ENCODE results near the gene EML4. TPM values are rescaled to one million over a fixed set of nuclear protein-coding genes. Genes with fewer than 3 reads are reported as not detected.

The EML4 gene
- total RNA-seq, 1 experiment from 2014 or later = 128 TPM

DNA sequence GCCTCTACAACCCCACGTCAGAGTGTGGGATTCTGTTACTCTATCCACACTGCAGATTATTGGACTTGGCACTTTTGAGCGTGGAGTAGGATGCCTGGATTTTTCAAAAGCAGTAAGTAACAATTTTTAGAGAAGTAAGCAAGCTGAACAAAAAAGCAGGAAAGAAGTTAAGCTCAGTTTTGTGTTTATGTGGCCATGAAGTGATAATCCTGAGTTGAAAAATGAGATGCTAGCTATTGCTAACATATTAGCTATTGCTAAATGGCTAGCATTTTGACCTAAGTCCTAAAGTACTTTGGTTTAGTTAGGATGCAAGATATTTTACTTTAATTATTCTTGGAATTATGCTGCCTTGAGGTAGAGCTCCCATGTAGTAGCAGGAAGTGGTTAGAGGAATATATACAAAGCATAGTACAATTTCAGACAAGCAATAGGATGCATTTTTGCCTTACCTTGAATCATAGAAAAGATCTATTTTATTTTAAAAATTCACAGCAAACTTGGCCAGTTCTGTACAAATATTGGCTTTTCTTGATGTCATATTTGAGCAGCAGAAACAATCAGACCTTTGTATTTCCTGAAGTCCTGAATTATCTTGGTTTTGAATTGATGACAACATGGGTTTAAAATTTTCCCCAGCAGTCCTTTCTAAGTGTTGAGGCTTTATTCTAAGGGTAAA lies 117.3 kb downstream of the EML4 start:
- Histone ChIP-seq H3K9me3 (replicated peaks) (no peaks in the 10 kb centered on the region), H3K36me3 (peaks cover 53% of the 10 kb centered on the region), H3K27me3 (no peaks in the 10 kb centered on the region), H3K27ac (no peak overlapping the region), H3K4me1 (no peaks in the 10 kb centered on the region), H3K4me3 (no peak overlapping the region)
- no peak for DNase-seq

DNA sequence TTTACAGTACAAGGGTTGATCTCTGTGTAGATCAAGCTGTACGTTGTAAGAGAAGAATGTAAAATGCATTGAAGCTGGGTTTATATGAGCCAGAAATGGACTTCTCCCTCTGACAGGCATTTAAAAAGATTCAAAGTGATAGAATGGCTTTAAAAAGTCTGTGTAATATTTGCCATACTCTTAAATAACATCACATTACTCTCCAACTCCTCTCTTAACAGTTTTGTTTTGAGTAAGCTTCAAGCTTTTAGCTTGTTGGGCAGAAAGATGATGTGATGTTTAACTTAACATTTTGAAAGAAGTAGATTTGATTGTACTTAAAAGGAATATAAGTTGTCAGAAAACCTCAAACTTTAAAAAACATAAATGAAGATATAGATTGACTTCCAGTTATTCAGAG lies 119.7 kb downstream of the EML4 start:
- H3K4me3 ChIP-seq = no peak overlapping the region
- peaks cover 53% of the 10 kb centered on the region for H3K36me3 ChIP-seq

DNA sequence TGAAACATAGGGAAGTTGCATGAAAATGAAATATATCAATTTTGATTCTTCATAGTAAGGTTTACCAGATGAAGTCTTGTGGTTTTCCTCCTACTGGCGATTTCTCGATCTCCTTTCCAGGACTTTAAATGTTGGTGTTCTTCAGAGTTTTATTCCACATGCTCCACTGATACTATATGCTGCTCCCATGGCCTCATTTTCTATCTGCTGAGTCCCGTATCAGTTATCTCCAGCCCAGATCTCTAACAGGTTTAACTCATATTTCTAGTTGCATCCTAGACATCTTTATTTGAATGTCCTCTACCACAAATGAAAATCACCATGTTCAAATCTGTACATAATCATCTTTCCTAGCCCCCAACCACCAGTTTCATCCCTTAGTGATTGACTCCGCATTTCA lies 120.1 kb downstream of the EML4 start:
- DNase-seq = no peak
- no peaks in the 10 kb centered on the region for H3K4me1 ChIP-seq
- H3K4me3 ChIP-seq = no peak overlapping the region
- no peak overlapping the region for H3K27ac ChIP-seq
- no peaks in the 10 kb centered on the region for H3K27me3 ChIP-seq
- H3K9me3 ChIP-seq (replicated peaks) = no peaks in the 10 kb centered on the region
- peaks cover 57% of the 10 kb centered on the region for H3K36me3 ChIP-seq

More for the DNA sequence above, 119.7 kb downstream of the EML4 start:
- Histone ChIP-seq H3K27ac (no peak overlapping the region), H3K27me3 (no peaks in the 10 kb centered on the region), H3K4me1 (no peaks in the 10 kb centered on the region), H3K9me3 (replicated peaks) (no peaks in the 10 kb centered on the region)
- DNase-seq = no peak

DNA sequence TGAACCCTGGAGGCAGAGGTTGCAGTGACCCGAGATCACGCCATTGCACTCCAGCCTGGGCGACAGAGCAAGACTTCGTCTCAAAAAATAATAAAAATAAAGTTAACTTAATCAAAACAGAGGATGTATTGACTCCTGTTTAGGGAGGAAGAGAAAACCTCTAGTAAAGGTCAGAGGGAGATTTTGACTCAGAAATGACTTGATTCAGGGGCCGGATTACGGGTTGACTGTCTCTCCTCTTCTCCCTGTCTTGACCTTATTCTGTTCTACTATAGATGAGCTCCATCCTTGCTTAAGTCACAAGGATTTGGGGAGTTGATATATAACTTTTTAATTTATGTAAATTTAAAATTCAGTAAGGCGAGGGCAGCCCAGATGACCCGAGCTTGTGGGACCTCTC lies 120.9 kb downstream of the EML4 start:
- H3K36me3 ChIP-seq = peaks cover 54% of the 10 kb centered on the region
- H3K9me3 ChIP-seq (replicated peaks) = no peaks in the 10 kb centered on the region
- no peak overlapping the region for H3K27ac ChIP-seq
- H3K27me3 ChIP-seq = no peaks in the 10 kb centered on the region
- H3K4me3 ChIP-seq = no peak overlapping the region
- DNase-seq = no peak
- H3K4me1 ChIP-seq = no peaks in the 10 kb centered on the region

DNA sequence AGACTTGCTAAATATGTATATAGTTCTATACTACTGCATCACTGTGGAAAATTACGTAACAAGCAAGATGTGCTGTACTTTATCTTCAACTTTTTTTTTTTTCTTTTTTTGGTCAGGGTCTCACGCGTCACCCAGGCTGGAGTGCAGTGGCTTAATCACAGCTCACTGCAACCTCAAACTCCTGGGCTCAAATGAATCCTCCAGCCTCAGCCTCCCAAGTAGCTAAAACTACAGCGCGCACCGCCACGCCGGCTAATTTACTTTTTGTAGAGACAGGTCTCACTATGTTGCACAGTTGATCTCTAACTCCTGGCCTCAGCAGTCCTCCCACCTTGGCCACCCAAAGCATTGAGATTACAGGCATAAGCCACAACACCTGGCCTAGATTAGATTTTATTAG lies 123.9 kb downstream of the EML4 start:
- H3K4me1 ChIP-seq = no peaks in the 10 kb centered on the region
- H3K27ac ChIP-seq = no peak overlapping the region
- H3K27me3 ChIP-seq = no peaks in the 10 kb centered on the region
- H3K9me3 ChIP-seq (replicated peaks) = no peaks in the 10 kb centered on the region
- no peak for DNase-seq
- H3K36me3 ChIP-seq = peaks cover 62% of the 10 kb centered on the region
- H3K4me3 ChIP-seq = no peak overlapping the region

DNA sequence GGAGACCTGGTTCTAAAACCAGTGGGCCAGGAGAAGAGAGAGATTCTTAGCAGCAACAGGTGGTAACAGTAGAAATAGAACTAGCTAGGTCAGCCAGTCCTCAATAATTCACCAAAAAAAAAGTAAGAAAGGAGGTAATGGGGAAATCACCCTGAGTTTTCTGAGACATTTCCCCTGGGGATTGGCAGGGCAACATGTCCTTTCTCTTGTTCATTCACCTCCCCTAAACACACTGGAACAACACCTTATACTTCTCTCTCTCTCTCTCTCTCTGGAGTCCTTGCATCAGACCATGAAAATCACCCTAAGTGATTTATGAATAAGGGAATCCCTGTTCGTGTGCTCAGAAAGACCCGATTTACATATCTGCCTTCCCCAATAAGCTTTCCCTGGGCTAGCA lies 127.1 kb downstream of the EML4 start:
- Histone ChIP-seq H3K4me1 (no peaks in the 10 kb centered on the region), H3K9me3 (replicated peaks) (no peaks in the 10 kb centered on the region), H3K27me3 (no peaks in the 10 kb centered on the region), H3K27ac (no peak overlapping the region), H3K36me3 (peaks cover 60% of the 10 kb centered on the region), H3K4me3 (no peak overlapping the region)
- DNase-seq = no peak

DNA sequence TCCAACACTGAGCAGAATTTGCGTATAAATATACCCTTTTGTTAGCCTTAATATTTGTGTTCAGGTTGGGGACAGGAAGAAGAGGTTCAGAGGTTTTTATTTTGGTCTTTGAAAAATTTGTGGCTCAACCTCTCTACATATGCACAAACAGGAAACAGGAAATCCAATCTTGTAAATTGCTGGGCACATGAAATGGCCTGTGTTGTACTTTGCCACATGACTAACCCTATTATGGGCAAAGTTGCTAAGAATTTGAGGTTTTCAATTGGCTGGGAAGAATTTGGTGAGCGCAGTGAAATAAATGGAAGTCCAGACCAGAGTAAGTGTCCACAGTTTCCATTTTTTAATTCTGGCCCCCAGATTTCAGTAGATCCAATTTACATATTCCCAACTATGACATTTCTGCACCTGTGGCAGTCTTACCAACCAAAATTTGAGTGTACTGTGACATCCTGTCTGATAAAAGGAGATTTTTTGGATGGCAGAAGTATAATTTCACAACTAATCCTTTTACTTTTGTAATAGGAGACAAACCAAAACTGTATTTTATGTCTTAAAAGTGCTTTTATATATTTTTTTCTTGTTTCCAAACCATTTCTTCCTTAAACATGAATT lies 128.3 kb downstream of the EML4 start:
- no peaks in the 10 kb centered on the region for H3K9me3 ChIP-seq (replicated peaks)
- no peaks in the 10 kb centered on the region for H3K27me3 ChIP-seq
- no peaks in the 10 kb centered on the region for H3K4me1 ChIP-seq
- H3K27ac ChIP-seq = no peak overlapping the region
- no peak for DNase-seq
- peaks cover 65% of the 10 kb centered on the region for H3K36me3 ChIP-seq
- no peak overlapping the region for H3K4me3 ChIP-seq

DNA sequence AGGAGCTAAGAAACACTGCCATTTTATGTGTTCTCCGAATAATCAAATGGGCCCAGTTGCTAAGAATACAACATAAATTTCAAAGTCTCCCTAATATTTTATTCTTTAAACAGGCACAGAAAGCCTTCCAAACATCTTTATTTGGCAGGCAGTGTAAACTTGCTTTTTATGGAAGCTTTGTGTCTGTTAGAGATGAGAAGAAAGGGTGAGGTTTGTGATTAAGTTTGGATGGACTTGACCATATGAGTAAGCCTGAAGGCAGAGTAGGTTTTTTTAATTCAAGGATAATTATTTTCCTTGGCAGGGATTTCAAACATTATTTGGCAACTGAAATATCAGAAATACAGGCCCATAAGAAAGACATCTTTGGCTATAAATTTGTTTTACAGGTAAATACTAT lies 129.0 kb downstream of the EML4 start:
- Histone ChIP-seq H3K27ac (no peak overlapping the region), H3K27me3 (no peaks in the 10 kb centered on the region), H3K36me3 (peaks cover 63% of the 10 kb centered on the region), H3K4me1 (no peaks in the 10 kb centered on the region), H3K9me3 (replicated peaks) (no peaks in the 10 kb centered on the region), H3K4me3 (no peak overlapping the region)
- DNase-seq = no peak

DNA sequence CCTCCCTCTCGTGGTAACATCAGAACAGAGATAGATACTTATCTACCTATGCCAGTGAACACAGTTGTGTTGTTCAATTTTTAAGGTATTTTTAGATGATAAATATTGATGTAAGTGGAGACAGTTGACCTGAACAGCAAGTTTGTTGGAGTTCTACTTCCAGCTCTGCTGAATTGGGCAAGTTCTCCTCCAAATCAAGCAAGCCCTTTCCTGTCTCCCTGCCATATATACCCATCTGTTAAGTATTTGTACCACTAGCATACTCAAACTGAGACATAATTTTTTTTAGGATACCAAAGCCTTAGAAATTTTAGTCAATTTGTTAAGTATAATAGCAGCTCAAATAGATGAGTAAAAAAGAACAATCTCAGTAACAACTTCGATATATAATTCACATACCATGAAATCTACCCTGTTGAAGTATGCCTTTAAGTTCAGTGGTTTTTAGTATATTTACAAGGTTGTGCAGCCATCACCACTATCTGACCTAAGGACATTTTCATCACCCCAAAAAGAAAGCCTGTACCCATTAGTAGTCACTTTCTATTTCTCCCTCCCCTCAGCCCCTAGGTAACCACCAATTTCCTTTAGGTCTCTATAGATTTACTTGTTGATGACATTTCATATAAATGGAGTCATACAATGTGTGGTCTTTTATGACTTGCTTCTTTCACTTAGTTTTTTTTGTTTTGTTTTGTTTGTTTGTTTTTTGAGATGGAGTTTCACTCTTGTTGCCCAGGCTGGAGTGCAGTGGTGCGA lies 130.0 kb downstream of the EML4 start:
- no peaks in the 10 kb centered on the region for H3K4me1 ChIP-seq
- no peak overlapping the region for H3K27ac ChIP-seq
- H3K36me3 ChIP-seq = peaks cover 64% of the 10 kb centered on the region
- H3K27me3 ChIP-seq = no peaks in the 10 kb centered on the region
- no peak for DNase-seq
- H3K4me3 ChIP-seq = no peak overlapping the region
- H3K9me3 ChIP-seq (replicated peaks) = no peaks in the 10 kb centered on the region

DNA sequence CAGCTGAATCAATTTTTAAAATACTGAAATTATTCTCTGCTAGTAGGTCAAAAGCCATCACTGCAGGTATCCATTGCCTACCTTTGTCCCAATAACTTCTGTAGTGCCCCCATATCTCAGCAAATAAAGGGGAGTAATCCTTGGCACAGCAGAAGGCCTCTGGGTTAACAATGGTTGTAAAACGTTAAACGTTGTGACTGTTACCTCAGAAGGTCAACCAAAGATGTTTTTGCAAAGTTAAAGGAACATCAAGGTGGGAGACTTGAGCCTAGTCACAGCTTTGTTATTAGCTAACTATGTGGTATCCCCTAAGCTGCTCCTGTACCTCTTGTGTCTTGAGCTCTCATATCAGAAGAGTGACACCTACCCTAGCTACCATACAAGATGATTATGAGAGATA lies 131.4 kb downstream of the EML4 start:
- H3K4me1 ChIP-seq = no peaks in the 10 kb centered on the region
- peaks cover 57% of the 10 kb centered on the region for H3K36me3 ChIP-seq

DNA sequence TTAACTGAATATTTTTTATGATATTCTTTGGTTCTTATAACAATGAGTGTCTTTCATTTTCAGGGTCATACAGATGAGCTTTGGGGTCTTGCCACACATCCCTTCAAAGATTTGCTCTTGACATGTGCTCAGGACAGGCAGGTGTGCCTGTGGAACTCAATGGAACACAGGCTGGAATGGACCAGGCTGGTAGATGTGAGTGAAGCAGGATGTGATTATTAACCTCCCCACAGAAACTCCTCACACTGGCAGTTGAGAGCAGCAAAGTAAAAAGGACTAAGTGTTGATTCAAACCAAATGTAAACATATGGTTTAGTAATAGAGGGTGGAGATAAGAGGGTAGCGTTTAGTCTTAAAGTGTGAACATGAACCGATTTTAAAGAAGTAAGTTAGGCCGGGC lies 134.1 kb downstream of the EML4 start:
- H3K4me1 ChIP-seq = no peaks in the 10 kb centered on the region
- no peak for DNase-seq
- H3K27me3 ChIP-seq = no peaks in the 10 kb centered on the region
- no peak overlapping the region for H3K27ac ChIP-seq
- H3K9me3 ChIP-seq (replicated peaks) = no peaks in the 10 kb centered on the region
- no peak overlapping the region for H3K4me3 ChIP-seq
- H3K36me3 ChIP-seq = peaks cover 42% of the 10 kb centered on the region

More for the DNA sequence above, 131.4 kb downstream of the EML4 start:
- Histone ChIP-seq H3K27me3 (no peaks in the 10 kb centered on the region), H3K4me3 (no peak overlapping the region), H3K9me3 (replicated peaks) (no peaks in the 10 kb centered on the region), H3K27ac (no peak overlapping the region)
- no peak for DNase-seq

DNA sequence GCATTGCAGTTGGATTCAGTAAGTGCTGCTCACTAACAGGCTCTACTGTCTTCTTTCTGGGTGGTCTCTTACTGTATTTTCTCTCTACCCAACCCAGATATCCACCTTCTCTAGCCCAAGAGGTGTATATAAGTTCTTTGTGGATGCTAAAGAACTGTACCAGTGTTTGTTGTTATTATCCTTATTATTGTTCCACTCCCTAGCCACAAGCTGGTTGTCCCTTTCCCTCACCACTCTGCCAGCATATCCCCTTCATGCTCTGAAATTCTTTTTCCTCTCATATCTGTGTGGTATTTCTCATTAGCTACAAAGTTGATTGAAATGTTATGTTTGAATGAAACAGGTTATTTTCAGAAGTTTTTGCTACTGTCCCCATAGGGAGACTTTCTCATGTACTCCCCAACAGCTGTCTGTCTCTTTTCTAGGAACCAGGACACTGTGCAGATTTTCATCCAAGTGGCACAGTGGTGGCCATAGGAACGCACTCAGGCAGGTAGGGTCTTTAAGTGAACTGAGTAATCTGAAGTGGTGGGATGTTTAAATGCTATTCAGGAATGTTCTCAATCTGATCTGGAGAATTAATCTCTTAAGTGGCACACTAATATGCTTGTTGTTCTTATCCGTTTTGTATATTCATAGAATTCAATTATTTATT lies 135.0 kb downstream of the EML4 start:
- Histone ChIP-seq H3K36me3 (peaks cover 39% of the 10 kb centered on the region), H3K9me3 (replicated peaks) (no peaks in the 10 kb centered on the region), H3K4me1 (no peaks in the 10 kb centered on the region), H3K4me3 (no peak overlapping the region), H3K27me3 (no peaks in the 10 kb centered on the region), H3K27ac (no peak overlapping the region)
- no peak for DNase-seq

DNA sequence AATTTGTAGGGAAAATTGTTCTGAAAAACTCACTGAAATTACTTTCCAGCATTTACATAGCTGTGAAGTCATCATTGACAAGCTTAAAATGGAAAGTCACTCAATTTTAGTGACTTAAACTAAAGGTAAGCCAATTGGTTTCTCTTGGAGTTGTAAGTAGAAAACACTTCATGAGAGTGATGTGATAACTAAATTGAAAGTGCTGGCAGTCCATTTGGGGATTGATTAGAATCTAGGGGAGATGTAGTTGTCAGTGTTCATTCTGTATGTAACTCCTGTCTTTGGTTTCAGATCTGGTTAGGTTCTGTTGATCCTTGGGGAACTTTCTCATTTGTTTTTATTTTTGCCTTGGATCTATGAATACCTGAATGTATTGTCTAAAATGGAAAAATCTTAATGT lies 138.0 kb downstream of the EML4 start:
- no peaks in the 10 kb centered on the region for H3K4me1 ChIP-seq
- no peak overlapping the region for H3K4me3 ChIP-seq
- H3K9me3 ChIP-seq (replicated peaks) = no peaks in the 10 kb centered on the region
- H3K27me3 ChIP-seq = no peaks in the 10 kb centered on the region
- no peak overlapping the region for H3K27ac ChIP-seq
- H3K36me3 ChIP-seq = peaks cover 34% of the 10 kb centered on the region
- no peak for DNase-seq

DNA sequence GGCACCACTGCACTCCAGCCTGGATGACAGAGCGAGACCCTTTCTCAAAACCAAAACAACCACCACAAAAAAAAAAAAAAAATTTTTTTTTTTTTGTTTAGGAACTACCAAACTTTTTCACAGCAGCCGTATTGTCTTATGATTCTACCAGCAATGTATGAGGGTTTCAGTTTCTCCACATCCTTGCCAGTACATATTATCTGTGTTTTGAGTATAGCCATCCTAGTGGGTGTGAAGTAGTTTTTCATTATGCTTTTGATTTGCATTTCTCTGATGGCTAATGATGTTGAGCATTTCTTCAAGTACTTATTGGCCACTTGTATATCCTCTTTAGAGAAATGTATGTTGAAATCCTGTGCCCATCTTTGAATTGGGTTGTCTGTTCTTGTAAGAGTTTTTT lies 140.2 kb downstream of the EML4 start:
- H3K27me3 ChIP-seq = no peaks in the 10 kb centered on the region
- no peak for DNase-seq
- H3K9me3 ChIP-seq (replicated peaks) = no peaks in the 10 kb centered on the region
- no peak overlapping the region for H3K27ac ChIP-seq
- no peaks in the 10 kb centered on the region for H3K4me1 ChIP-seq
- H3K36me3 ChIP-seq = peaks cover 24% of the 10 kb centered on the region
- no peak overlapping the region for H3K4me3 ChIP-seq

DNA sequence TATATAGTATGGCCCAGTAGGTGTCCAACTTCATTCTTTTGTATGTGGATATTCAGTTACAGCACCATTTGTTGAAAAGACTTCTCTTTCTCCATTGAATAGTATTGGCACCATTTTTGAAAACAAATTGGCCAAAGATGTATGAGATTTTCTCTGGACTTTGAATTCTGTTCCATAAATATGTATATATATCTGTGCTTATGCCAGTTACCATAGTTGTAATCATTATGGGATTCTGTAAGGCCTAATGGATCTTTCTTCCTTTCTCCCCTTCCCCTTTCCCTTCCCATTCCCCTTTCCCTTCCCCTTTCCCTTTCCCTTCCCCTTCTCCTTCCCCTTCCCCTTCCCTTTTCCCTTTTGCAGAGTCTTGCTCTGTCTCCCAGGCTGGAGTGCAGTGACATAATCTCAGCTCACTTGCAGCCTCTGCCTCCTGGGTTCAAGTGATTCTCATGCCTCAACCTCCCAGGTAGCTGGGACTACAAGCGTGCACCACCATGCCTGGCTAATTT lies 140.9 kb downstream of the EML4 start:
- Histone ChIP-seq H3K27me3 (no peaks in the 10 kb centered on the region), H3K27ac (no peak overlapping the region), H3K9me3 (replicated peaks) (no peaks in the 10 kb centered on the region), H3K36me3 (peaks cover 26% of the 10 kb centered on the region), H3K4me1 (no peaks in the 10 kb centered on the region), H3K4me3 (no peak overlapping the region)
- no peak for DNase-seq

All from SJCRH30 (cell line).